OCI-LY7 (cell line): ENCODE results near the gene CHMP4B. TPM values are rescaled to one million over a fixed set of nuclear protein-coding genes. Genes with fewer than 3 reads are reported as not detected.

Source experiments
- BruUV-seq: library from RNA; stranded (reverse); fragments of 400-500 nt; replicated peaks from 2 replicates; lab custom pipeline; 2021; lab: Mats Ljungman, UMichigan
- CTCF ChIA-PET: fragments of 300-600 bp; sonication (Branson Sonifier 250); formaldehyde crosslinking; loops from one replicate; lab custom pipeline; 2022; ENCODE audit warnings: antibody characterized with exemption; ENCODE audit not compliant: unreplicated experiment; lab: Charles Lee
- POLR2A ChIA-PET: fragments of 300-600 bp; sonication (Branson Sonifier 250); formaldehyde crosslinking; loops from one replicate; lab custom pipeline; 2022; ENCODE audit warnings: antibody characterized with exemption; lab: Charles Lee
- DNase-seq: peaks from one replicate; pipeline ENCODE4 v3.0.0-alpha.2; 2015; ENCODE audit warnings: low spot score
- H2AFZ ChIP-seq: fragments of 200-600 bp; sonication (generic), shearing (Covaris generic); 2 replicates; pipeline ENCODE4 v1.6.1; 2014; ENCODE audit warnings: mild to moderate bottlenecking, antibody characterized with exemption, low read length, moderate library complexity
- H3K27ac ChIP-seq: fragments of 200-600 bp; sonication (generic); 2 replicates; pipeline ENCODE4 v1.5.1; 2014; ENCODE audit warnings: mixed run types, low read depth, mild to moderate bottlenecking, moderate library complexity, low read length, inconsistent platforms; ENCODE audit not compliant: poor library complexity, severe bottlenecking
- H3K36me3 ChIP-seq: fragments of 200-600 bp; sonication (generic); 2 replicates; pipeline ENCODE4 v1.6.1; 2014; ENCODE audit warnings: mild to moderate bottlenecking, antibody characterized with exemption, low read length, moderate library complexity, mixed read lengths; ENCODE audit not compliant: insufficient read depth
- H3K4me1 ChIP-seq: fragments of 200-600 bp; sonication (generic); 2 replicates; pipeline ENCODE4 v1.5.1; 2014; ENCODE audit warnings: mild to moderate bottlenecking, low read length; ENCODE audit not compliant: insufficient read depth, poor library complexity, severe bottlenecking
- H3K4me2 ChIP-seq: fragments of 200-600 bp; sonication (generic); 2 replicates; pipeline ENCODE4 v1.6.1; 2014; ENCODE audit warnings: mild to moderate bottlenecking, low read length
- H3K4me3 ChIP-seq: fragments of 200-600 bp; sonication (generic); 2 replicates; pipeline ENCODE4 v1.5.1; 2014; ENCODE audit warnings: mild to moderate bottlenecking, low read depth, low read length; ENCODE audit not compliant: poor library complexity, severe bottlenecking
- H3K79me2 ChIP-seq: fragments of 200-600 bp; sonication (generic); 2 replicates; pipeline ENCODE4 v1.6.1; 2016; ENCODE audit warnings: low read depth, mild to moderate bottlenecking, low read length, moderate library complexity, mixed read lengths; ENCODE audit not compliant: insufficient read depth
- H3K9me2 ChIP-seq: fragments of 200-600 bp; sonication (generic); 2 replicates; pipeline ENCODE4 v1.6.1; 2016; ENCODE audit warnings: mild to moderate bottlenecking, low read length, mixed read lengths; ENCODE audit not compliant: insufficient read depth
- H3K9me3 ChIP-seq: fragments of 200-600 bp; sonication (generic); 2 replicates; pipeline ENCODE4 v1.6.1; 2014; ENCODE audit warnings: mild to moderate bottlenecking, mixed run types, low read length, mixed read lengths
- H4K20me1 ChIP-seq: fragments of 200-600 bp; sonication (generic); 2 replicates; pipeline ENCODE4 v1.6.1; 2014; ENCODE audit warnings: mild to moderate bottlenecking, antibody characterized with exemption, low read length, moderate library complexity, mixed read lengths; ENCODE audit not compliant: insufficient read depth
- EZH2phosphoT487 ChIP-seq: fragments of 200-600 bp; sonication (generic); IDR thresholded peaks from 2 replicates; pipeline ENCODE4 v1.6.1; 2018; ENCODE audit warnings: low read depth, borderline replicate concordance, mild to moderate bottlenecking, mixed run types, antibody characterized with exemption, low read length, moderate library complexity, mixed read lengths
- intact Hi-C: fragments of 100-400 bp; cut with micrococcal nuclease; formaldehyde crosslinking; loops from one replicate; pipeline ENCODE4 v1.10.0; 2022; ENCODE audit not compliant: unreplicated experiment
- total RNA-seq, 2 experiments: library from RNA; depleted of rRNA in 1 of 2; stranded (reverse); fragments of >200 nt in 1 of 2; shearing (Covaris generic) in 1 of 2; gene quantifications; 2 replicates each; pipeline ENCODE4 v1.2.3, GENCODE V29; 2014 to 2022
- TF ChIP-seq, protein P1 (sequence below): fragments of 200-600 bp; sonication (generic); conservative IDR thresholded peaks from 2 replicates; pipeline ENCODE4 v1.5.1; 2014; ENCODE audit warnings: mild to moderate bottlenecking, antibody characterized with exemption, low read length, moderate library complexity, mixed read lengths

CHMP4B gene
- total RNA-seq, 2 experiments from 2014 or later = 32.4 to 84.2 TPM

DNA sequence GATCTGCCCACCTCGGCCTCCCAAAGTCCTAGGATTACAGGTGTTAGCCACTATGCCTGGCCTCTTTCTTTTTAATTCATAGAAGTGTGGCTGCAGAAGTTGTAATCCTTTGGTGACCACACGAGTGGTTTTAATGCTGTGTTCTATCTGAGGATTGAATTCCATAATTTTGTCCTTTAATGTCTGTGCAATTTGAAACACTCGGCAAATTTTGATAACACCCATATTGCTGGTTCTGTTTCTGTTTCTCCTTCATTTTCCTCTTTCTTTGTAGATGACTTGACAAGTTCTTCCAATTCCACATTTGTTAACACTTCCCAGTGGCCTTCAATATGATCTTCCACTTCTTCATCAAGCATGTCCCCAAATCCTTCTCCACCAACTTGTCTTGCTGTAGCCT, 2.8 kb upstream of the CHMP4B start:
- no TSS peak for BruUV-seq
- ChIA-PET POLR2A (interaction anchor here (0.9 kb wide), 1 partner anchor 15 kb away, joined by 3 read pairs; no protein-coding TSS in a partner anchor), CTCF (no interaction called here)
- H3K4me2 ChIP-seq = no peak overlapping the region
- H2AFZ ChIP-seq = no peak overlapping the region
- H4K20me1 ChIP-seq = peaks cover 11% of the 10 kb centered on the region; the same call in 1 of the 2 replicates
- H3K36me3 ChIP-seq = no peaks in the 10 kb centered on the region
- DNase-seq = no peak
- H3K4me1 ChIP-seq = peaks cover 10% of the 10 kb centered on the region
- H3K9me2 ChIP-seq = no peaks in the 10 kb centered on the region
- H3K27ac ChIP-seq = no peak overlapping the region
- H3K79me2 ChIP-seq = peaks cover 21% of the 10 kb centered on the region
- intact Hi-C loops = no loop called here
- TF ChIP-seq EZH2phosphoT487 = no peak
- TF ChIP-seq, protein P1, sequence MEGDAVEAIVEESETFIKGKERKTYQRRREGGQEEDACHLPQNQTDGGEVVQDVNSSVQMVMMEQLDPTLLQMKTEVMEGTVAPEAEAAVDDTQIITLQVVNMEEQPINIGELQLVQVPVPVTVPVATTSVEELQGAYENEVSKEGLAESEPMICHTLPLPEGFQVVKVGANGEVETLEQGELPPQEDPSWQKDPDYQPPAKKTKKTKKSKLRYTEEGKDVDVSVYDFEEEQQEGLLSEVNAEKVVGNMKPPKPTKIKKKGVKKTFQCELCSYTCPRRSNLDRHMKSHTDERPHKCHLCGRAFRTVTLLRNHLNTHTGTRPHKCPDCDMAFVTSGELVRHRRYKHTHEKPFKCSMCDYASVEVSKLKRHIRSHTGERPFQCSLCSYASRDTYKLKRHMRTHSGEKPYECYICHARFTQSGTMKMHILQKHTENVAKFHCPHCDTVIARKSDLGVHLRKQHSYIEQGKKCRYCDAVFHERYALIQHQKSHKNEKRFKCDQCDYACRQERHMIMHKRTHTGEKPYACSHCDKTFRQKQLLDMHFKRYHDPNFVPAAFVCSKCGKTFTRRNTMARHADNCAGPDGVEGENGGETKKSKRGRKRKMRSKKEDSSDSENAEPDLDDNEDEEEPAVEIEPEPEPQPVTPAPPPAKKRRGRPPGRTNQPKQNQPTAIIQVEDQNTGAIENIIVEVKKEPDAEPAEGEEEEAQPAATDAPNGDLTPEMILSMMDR = no peak
- no peaks in the 10 kb centered on the region for H3K9me3 ChIP-seq
- no peak overlapping the region for H3K4me3 ChIP-seq

DNA sequence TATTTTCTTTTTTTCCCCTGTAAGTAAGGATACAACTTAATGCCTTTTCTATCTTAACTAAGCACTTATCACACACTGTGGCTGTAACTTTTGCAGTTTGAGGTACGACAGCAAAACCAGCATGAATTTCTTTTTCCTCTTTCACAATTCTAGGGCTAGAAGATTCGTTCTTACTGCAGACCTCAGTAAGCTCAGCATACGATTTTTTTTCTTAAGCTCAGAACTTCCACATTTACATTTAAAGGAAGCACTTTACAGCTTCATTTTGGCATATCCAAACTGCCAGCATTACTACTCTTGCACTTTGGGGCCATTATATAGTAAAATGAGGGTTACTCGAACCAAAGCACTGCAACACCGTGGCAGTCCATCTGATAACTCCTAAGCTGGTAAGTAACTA, 889 bp upstream of the CHMP4B start:
- H3K4me2 ChIP-seq = peak overlapping the region; percentile 19; the same call in 1 of the 2 replicates
- peak overlapping the region; percentile 61; the same call in 1 of the 2 replicates for H2AFZ ChIP-seq
- no peak for DNase-seq
- CTCF ChIA-PET = interaction anchor here (1.1 kb wide), 1 partner anchor 9 kb away, joined by 6 read pairs; no protein-coding TSS in a partner anchor
- H3K4me3 ChIP-seq = no peak overlapping the region
- peaks cover 40% of the 10 kb centered on the region for H3K79me2 ChIP-seq
- peaks cover 18% of the 10 kb centered on the region for H3K4me1 ChIP-seq
- intact Hi-C loops = loop anchor here (2.0 to 5.0 kb wide), 2 partner anchors 77 to 302 kb away; partner anchors contain the start of gene EIF2S2
- H4K20me1 ChIP-seq = peaks cover 16% of the 10 kb centered on the region; the same call in 1 of the 2 replicates
- no TSS peak for BruUV-seq
- H3K9me2 ChIP-seq = no peaks in the 10 kb centered on the region
- H3K36me3 ChIP-seq = peaks cover 14% of the 10 kb centered on the region
- no peaks in the 10 kb centered on the region for H3K9me3 ChIP-seq
- POLR2A ChIA-PET = interaction anchor here (0.6 to 1.5 kb wide), 4 partner anchors 9 to 1583 kb away, joined by 3 to 7 read pairs (median 3); no protein-coding TSS in a partner anchor
- no peak for TF ChIP-seq EZH2phosphoT487
- TF ChIP-seq, protein P1 = no peak
- H3K27ac ChIP-seq = no peak overlapping the region

DNA sequence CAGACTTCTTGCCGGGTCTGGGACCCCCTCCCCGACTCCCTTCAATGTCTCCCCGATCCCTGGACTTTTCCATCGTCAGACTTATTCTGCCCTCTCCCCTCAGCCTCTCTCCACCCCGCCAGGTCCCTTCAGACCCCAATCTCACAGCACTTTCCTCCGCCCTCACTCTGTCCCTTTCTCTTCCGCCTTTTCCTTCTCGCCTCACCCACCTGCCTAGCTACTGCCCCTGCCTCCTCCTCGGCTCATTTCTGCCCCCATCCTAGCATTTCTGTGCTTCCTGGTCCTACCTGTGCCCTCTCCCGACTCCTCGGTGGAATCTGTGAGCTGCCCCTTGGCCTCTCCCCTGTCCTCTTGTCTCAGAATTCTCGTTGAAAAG, 616 bp downstream of the CHMP4B start:
- Histone ChIP-seq H3K36me3 (peaks cover 29% of the 10 kb centered on the region), H3K27ac (peak overlapping the region; percentile 61), H4K20me1 (peaks cover 17% of the 10 kb centered on the region; the same call in 1 of the 2 replicates), H3K4me1 (peaks cover 18% of the 10 kb centered on the region), H2AFZ (no peak overlapping the region; the same call in 1 of the 2 replicates), H3K9me2 (no peaks in the 10 kb centered on the region), H3K9me3 (no peaks in the 10 kb centered on the region), H3K4me2 (peak overlapping the region; percentile 96), H3K79me2 (peaks cover 55% of the 10 kb centered on the region), H3K4me3 (peak overlapping the region; percentile 92)
- POLR2A ChIA-PET = interaction anchor here (1.3 to 1.7 kb wide), 2 partner anchors 16 to 296 kb away, joined by 4 to 5 read pairs; no protein-coding TSS in a partner anchor
- BruUV-seq = no TSS peak
- intact Hi-C loops = loop anchor here (1.0 to 5.0 kb wide), 3 partner anchors 33 to 301 kb away; partner anchors contain the start of gene EIF2S2
- peak; percentile 57 for DNase-seq
- CTCF ChIA-PET = interaction anchor here (1.3 kb wide), 1 partner anchor 33 kb away, joined by 3 read pairs; no protein-coding TSS in a partner anchor
- TF ChIP-seq EZH2phosphoT487 = no peak
- TF ChIP-seq, protein P1 = no peak
